NCI-H1092 (cell line): ENCODE data around the gene GPRC5C.
"Not testable (repeated sequence)": the region's sequence is repeated elsewhere in the genome, so short reads cannot be mapped to it uniquely, and the experiment has no call there.

ENCODE experiments used
- DNase-seq: peaks from one replicate; lab custom pipeline; 2025; lab: John Stamatoyannopoulos, UW

The GPRC5C gene

DNA sequence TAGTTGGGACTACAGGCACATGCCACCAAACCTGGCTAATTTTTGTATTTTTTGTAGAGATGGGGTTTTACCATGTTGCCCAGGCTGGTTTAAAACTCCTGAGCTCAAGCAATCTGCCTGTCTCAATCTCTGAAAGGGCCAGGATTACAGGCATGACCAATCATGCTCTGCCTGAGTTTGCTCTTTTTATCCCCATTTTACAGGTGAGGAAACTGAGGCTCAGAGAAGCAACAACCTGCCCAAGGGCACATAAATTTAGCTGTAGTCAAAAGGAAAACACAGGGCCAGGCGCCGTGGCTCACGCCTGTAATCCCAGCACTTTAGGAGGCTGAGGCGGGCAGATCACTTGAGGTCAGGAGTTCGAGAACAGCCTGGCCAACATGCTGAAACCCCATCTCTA is 26.6 kb upstream of the GPRC5C start:
- DNase-seq, result not testable (repeated sequence)

- DNase-seq, result no peak
Measured at GRCh38 chr17:74407384-74407783, 24.5 kb upstream of the GPRC5C start.

DNA sequence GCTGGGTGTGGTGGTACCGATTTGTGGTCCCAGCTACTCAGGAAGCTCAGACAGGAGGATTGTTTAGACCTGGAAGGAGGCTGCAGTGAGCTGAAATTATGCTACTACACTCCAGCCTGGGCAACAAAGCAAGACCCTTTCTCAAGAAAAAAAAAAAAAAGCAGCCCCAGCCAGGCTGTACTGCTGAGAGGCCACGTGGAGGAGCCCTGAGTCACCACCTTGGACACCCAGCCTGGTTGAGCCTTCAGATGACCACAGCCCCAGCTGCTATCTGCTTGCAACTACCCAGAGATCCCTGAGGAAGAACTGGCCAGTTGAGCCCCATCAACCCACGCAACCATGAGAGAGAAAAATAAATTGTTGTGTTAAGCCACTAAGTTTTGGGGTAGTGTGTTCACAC is 23.6 kb upstream of the GPRC5C start:
- no peak for DNase-seq

- peak; percentile 88 for DNase-seq
Measured at GRCh38 chr17:74408815-74409214, 23.1 kb upstream of the GPRC5C start.

DNA sequence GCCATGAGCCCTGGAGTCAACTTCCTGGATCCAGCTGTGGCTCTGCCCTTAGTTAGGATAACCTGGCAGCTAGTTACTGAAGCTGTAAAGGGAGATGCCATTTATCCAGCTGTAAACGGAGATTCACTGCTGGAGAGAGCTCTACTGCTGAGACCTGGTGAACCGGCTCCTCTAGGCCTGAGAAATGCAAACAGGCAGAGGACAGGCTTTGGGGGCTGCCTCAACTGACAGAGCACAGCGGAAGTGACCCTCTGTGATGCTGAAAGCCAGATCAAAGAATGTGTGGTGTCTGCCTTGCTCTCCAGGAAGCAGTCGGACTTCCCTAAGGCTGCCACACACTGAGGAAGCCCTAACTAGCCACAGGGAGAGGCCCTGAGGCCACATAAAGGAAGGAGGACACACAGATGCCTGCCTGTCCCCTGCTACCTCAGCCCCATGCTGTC is 21.9 kb upstream of the GPRC5C start:
- no peak for DNase-seq

DNA sequence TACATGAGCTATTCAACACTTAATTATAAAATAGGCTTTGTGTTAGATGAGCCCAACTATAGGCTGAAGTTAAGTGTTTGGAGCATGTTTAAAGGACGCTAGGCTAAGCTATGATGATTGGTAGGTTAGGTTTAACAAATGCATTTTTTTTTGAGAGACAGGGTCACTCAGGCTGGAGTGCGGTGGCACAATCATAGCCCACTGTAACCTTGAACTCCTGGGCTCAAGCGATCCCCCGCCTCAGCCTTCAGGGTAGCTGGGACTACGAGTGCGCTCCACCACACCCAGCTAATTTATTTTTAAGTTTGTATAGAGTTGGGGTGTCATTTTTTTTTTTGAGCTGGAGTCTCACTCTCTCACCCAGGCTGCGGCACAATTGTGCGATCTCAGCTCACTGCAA is 19.3 kb upstream of the GPRC5C start:
- no peak for DNase-seq

GRCh38 chr17:74413491-74413890 is 18.4 kb upstream of the GPRC5C start:
- DNase-seq, result no peak

GRCh38 chr17:74414510-74414909 is 17.4 kb upstream of the GPRC5C start:
- no peak for DNase-seq

DNA sequence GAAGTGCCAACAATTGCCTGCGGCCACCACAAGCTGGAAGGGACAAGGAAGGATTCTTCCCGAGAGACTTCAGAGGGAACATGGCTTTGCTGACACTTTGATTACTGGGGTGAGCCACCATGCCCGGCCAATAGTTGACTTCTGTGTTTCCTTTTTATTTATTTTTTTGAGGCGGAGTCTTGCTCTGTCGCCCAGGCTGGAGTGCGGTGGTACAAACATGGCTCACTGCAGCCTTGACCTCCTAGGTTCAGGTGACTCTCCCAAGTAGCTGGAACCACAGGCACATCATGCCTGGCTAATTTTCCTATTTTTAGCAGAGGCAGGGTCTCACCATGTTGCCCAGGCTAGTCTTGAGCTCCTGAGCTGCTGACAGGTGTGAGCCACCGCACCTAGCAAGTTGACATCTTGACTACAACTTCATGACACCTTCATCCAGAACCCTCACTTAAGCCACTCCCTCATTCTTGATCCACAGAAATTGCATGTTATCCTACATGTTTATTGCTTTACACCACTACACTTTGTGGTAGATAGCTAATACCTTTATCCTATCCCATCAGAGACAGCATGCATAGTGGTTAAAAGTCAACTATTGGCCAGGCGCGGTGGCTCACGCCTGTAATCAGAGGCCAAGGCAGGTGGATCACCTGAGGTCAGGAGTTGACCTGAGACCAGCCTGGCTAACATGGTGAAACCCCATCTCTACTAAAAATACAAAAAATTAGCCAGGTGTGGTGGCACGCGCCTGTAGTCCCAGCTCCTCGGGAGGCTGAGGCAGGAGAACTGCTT is 16.1 kb upstream of the GPRC5C start:
- DNase-seq, result no peak

DNA sequence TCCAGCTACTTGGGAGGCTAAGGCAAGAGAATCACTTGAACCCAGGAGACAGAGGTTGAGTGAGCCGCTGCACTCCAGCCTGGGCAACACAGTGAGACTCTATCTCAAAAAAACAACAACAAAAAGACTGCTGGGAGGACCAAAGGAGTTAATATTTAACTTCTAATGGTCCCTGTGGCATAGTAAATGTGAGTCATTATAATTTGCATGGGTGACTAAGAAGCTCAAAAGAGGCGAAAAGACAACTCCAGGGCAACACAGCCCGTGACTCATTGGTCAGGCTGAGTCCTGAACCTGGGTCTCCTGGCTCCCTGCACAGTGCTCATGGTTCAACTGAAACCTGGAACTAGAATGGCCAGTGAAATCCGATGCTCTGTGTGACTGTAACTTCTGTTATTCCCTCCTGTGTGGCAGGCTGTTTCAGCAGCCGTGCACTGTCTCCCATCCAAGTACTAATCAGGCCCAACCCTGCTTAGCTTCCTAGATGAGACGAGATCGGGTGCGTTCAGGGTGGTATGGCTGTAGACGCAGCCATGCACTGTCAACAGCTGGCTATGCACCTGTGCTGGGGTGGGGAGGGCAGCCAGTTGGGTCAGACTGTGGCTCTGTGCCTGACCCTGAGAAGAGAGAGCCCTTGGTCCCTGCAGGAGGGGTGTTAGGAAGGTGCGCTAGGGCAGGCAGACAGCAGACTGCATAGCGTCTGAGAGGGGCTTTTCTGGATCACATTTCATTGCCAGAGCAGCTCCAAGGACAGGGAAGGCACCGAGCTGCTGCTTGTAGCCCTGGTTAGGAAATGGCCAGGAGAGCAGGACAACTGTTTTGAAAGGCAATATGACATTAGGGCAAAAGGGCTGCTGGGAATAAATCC is 14.5 kb upstream of the GPRC5C start:
- no peak for DNase-seq

- no peak for DNase-seq
Measured at GRCh38 chr17:74419928-74420411, 11.9 kb upstream of the GPRC5C start.

- DNase-seq, result no peak
Measured at GRCh38 chr17:74424117-74424516, 7.8 kb upstream of the GPRC5C start.

DNA sequence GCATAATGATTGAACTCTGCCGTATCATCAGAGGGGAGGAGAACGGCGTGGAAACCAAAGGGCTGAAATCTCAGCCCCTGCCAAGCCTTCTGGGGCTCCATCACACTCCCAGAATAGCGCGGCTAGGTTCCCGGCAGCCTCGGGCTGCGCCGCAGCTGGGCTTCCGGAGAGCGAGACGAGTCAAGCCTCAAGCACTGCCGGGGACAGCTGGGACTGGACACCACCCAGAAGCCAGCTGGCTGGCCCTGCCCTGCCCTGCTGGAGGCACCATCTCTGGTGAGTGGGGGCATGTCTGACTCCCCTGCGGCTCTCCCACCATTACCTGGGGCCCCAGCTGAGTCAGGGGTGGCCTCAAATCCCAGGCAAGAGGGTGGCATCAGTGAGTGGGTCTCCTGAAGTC is 7.2 kb upstream of the GPRC5C start:
- no peak for DNase-seq

DNA sequence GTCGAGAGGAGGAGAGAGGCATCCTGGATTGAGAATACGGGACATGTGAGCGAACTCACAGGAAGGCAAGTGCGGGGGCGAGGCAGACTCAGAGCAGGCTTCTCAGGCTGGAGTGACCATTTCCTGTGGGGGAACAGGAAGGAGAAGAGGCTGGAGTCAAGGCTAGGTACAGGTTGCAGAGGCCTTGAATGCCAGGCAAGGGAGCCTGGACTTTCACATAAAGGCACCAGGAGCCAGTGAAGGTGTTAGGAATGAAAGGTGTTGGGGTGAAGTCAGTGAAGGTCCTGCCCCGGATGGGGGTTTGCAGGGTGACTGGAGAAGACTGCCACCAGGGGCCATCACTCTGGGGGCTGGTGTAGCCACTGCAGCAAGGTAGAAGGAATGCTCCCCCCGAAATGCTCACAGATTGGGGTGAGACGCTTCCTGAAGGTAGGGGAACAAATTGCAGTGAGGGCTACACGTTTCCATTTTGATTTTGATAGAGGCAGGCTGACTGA is 5.3 kb upstream of the GPRC5C start:
- no peak for DNase-seq

DNA sequence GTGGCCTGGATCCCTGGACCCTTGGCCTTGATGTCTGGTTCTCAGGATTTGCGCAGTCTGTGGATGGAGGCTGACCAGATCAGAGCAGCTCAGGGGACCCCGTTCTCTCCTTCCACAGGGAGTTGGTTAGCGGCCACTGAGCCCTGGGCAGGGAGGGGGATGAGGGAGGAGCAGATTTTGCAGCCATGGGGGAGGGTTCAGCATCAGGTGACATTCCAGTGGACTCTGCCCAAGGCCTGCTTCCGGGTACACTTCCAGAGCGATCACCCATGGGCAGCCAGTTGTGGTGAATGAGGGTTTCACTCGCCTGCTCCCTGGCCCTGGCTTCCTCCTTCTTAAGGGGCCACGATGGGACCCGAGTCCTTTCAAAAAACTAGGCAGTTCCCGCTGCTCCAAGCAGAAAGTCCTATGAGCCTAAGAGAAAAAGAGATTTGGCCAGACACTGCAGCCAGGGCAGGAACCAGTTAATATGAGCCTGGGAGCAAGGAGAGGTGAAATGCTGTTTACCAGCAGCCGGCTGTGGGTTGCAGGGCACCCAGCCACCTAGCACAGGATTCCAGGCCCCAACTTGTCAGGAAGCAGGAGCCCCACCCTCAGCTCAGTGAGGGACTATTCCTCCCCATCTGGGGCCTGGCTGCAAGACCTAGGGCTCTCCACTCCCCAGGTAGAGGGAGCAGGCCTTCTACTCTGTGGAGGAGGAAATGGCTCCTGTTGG is 4.7 kb upstream of the GPRC5C start:
- no peak for DNase-seq

DNA sequence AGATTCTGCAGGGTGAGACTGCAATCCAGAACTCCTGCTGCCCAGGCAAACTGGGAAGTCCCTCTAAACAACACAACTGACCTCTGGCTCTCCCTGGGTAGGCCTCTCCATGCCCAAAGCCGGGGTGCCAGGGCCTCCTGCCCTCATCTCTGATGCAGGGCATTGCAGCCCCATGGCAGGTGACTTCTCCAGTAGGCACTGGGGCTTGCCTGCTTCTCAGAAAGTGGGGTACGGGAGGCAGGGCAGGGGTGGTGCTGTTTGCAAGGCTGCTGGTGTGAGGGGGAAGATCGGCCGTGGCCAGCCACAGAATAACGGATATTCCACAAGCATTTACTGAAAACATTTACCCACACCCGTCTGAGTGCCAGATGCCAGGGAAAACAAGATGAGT is 4.1 kb upstream of the GPRC5C start:
- DNase-seq, result no peak

DNA sequence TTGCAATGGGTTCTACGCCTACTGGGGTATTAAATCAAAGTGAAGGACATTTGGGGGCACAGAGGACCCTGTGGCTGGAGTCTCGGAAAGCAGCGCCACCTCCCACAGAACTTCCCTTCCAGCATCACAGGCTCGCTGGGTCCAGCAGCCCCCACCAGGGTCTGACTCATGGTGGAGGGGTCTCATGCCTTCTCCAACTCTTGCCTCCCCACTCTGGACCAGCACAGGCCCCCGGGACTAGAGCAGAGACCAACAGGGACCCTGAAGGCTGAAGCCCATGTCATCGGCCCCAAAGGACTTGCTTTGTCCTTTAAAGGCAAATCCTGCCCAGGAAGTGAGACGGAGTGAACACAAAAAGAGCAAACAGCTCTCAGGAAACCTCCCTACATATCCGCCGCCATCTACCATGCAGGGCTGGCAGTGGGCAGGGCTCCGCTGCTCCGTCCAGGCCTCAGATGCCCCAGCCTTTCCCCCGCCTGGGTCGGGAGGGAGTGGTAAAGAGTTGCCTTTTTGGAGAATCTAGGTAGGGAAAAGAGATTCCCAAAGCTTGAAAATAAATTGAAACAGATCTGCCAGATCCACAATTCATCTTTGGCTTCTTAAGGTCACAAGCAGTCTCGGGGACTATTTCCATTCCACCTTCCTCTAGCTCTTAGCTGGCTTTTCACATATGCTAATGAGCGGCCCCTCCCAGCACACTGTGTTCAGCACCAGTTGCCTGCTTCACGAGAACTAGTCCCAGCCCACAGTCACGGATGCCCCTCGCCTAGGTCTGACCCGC is 2.1 kb upstream of the GPRC5C start:
- peak; percentile 54 for DNase-seq

DNA sequence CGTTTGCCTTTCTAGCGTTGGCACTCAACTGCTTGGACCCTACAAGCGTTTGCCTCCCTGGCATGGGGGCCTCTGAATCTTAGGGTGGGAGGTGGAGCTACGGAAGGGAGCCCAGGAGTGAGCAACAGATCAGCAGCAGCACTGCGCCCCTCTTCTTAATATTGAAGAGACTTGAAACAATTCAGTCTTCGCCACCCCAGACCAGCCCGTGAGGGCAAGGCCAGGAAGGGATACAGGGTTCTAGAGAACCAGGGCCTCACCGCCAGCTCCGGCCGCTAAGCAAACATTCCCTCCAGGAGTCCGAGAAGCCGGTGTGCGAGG is 1.5 kb upstream of the GPRC5C start:
- DNase-seq, result no peak

DNA sequence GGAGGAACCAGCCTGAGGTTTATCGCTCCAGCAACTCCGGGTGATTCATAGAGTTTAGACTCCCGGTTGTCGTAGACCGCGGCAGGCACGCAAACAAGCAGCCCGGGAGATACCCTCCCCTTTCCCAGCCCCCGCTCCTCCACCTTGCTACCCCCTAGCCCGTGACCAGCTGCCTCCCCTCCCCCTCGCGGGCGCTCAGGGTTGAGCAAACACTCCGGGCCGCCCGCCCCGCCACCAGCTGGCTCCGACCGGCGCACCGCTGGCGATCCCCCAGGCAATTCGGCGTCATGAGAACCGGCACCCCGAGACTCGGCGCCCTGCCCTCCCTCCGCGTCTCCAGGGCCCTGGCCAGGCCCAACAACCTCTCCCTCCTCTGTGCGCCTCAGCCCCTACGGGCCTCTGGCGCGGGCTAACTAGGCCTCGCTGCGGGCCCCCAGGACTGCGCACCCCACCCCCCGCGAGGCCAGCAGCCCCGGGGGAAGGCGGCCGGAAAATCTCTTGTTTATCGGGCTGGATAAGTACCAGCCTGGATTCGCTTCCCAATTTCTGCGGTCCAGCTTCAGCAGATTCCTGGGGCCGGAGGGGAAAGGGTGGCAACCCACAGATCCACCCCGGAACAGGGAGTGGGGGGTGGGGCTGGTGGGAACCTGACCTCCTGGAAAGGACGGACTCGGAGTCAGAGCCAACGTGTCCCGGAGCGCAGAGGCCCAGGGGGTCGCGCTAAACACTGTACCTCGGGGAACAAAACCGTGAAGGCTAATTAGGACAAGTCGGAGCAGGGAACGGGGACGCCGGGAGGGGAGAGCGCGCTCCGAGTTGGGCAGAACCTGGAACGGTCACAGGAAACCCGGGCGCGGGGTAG is 951 bp upstream of the GPRC5C start:
- peak; percentile 84 for DNase-seq

DNA sequence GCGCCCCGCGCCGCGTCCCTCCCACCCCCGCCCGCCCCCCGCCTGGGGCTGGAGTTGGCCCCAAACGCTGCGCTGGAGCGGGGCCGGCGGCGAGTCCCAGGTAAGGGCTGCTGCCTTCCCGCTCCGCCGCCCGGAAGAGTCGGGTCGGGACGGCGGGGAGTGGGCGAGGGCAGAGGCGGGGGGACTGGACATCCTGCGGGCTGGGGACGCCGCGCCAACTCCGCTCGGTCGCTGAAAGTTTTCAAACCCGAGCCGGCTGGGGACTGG is 469 bp downstream of the GPRC5C start:
- DNase-seq, result no peak
